Posterior cingulate gyrus (tissue), 11 donors: Measurements from ENCODE around the gene MYO6.
"Not testable (repeated sequence)": the region's sequence is repeated elsewhere in the genome, so short reads cannot be mapped to it uniquely, and the experiment has no call there.

Source experiments
- DNase-seq, 10 donors: peaks; one replicate each; pipeline versions ENCODE4 v3.0.0 to v3.0.0-alpha.2; 2020 to 2021; ENCODE audit warnings: mixed read lengths in 3 of 10
- intact Hi-C: fragments of 100-400 bp; cut with DNase I; formaldehyde crosslinking; loops from one replicate; pipeline ENCODE4 v1.15.1; 2023

Gene MYO6

GRCh38 chr6:75876152-75876551, 127.1 kb downstream of the MYO6 start:
- DNase-seq: no peak
- intact Hi-C loops: no loop called here

- intact Hi-C loops: no loop called here
- no peak for DNase-seq
These were observed 131.3 kb downstream of the MYO6 start for GRCh38 chr6:75880305-75880704.

- no peak for DNase-seq
- intact Hi-C loops: no loop called here
These were observed 133.7 kb downstream of the MYO6 start for GRCh38 chr6:75882734-75883133.

GRCh38 chr6:75884822-75885221, 135.8 kb downstream of the MYO6 start:
- intact Hi-C loops: no loop called here
- DNase-seq: no peak

GRCh38 chr6:75892384-75892783, 143.3 kb downstream of the MYO6 start:
- intact Hi-C loops: loop anchor here (5.0 kb wide), 1 partner anchor 1565 kb away; no protein-coding TSS in a partner anchor
- DNase-seq: peak in 1 of 10 donors; percentile 83

GRCh38 chr6:75893058-75893775, 144.2 kb downstream of the MYO6 start:
- intact Hi-C loops: loop anchor here (5.0 kb wide), 1 partner anchor 1564 kb away; no protein-coding TSS in a partner anchor
- DNase-seq: no peak

- intact Hi-C loops: loop anchor here (5.0 kb wide), 1 partner anchor 1564 kb away; no protein-coding TSS in a partner anchor
- no peak for DNase-seq
These were observed 144.7 kb downstream of the MYO6 start for GRCh38 chr6:75893776-75894152.

- no peak for DNase-seq
- intact Hi-C loops: no loop called here
These were observed 147.5 kb downstream of the MYO6 start for GRCh38 chr6:75896526-75896925.

- DNase-seq, intact Hi-C loops: not testable (repeated sequence)
These were observed 151.2 kb downstream of the MYO6 start for GRCh38 chr6:75900216-75900615.

GRCh38 chr6:75905129-75905528, 156.1 kb downstream of the MYO6 start:
- DNase-seq: peak in 1 of 10 donors; percentile 46
- intact Hi-C loops: not testable (repeated sequence)

GRCh38 chr6:75906871-75907270, 157.8 kb downstream of the MYO6 start:
- intact Hi-C loops: no loop called here
- DNase-seq: no peak

GRCh38 chr6:75907444-75907843, 158.4 kb downstream of the MYO6 start:
- intact Hi-C loops: no loop called here
- no peak for DNase-seq

GRCh38 chr6:75913040-75913439, 164.0 kb downstream of the MYO6 start:
- intact Hi-C loops: no loop called here

GRCh38 chr6:75922226-75922625, 173.2 kb downstream of the MYO6 start:
- intact Hi-C loops: no loop called here
- DNase-seq: no peak

More at GRCh38 chr6:75913040-75913439, 164.0 kb downstream of the MYO6 start:
- no peak for DNase-seq

GRCh38 chr6:75926293-75927168, 177.5 kb downstream of the MYO6 start:
- intact Hi-C loops: no loop called here
- no peak for DNase-seq

- no peak for DNase-seq
- intact Hi-C loops: no loop called here
These were observed 182.1 kb downstream of the MYO6 start for GRCh38 chr6:75931011-75931680.

- intact Hi-C loops: no loop called here
- DNase-seq: peak in 5 of 10 donors; percentile 17 to 86 (median 34)
These were observed 183.0 kb downstream of the MYO6 start for GRCh38 chr6:75932067-75932466.

GRCh38 chr6:75933387-75933975, 184.4 kb downstream of the MYO6 start:
- DNase-seq: no peak
- intact Hi-C loops: no loop called here

- intact Hi-C loops: loop anchor here (2.0 kb wide), 1 partner anchor 1522 kb away; no protein-coding TSS in a partner anchor
These were observed 185.8 kb downstream of the MYO6 start for GRCh38 chr6:75934643-75935472.

GRCh38 chr6:75935473-75935793, 186.4 kb downstream of the MYO6 start:
- DNase-seq: no peak
- intact Hi-C loops: loop anchor here (2.0 kb wide), 1 partner anchor 1521 kb away; no protein-coding TSS in a partner anchor

More at GRCh38 chr6:75934643-75935472, 185.8 kb downstream of the MYO6 start:
- peak in 7 of 10 donors; percentile 13 to 85 (median 43) for DNase-seq
